Body of pancreas (tissue), 4 donors: Measurements from ENCODE around the gene UROS. TPM values are rescaled to one million over a fixed set of nuclear protein-coding genes. Genes with fewer than 3 reads are reported as not detected.

ENCODE experiments used
- ATAC-seq: fragments of 150-250 bp; one replicate; pipeline ENCODE4 v1.9.1; 2016
- DNase-seq, 4 donors: peaks; one replicate each; pipeline ENCODE4 v3.0.0-alpha.2; 2019
- H3K27ac ChIP-seq, 4 donors: fragments of 200-600 bp; sonication (generic); 1 replicate in 3 of 4; 2 replicates in 1 of 4; pipeline versions ENCODE4 v1.5.1 to v1.6.1; 2016 to 2019; ENCODE audit warnings: mild to moderate bottlenecking in 1 of 4, mixed read lengths in 1 of 4, moderate library complexity in 1 of 4
- H3K27me3 ChIP-seq, 2 donors: fragments of 200-600 bp; sonication (generic); one replicate each; pipeline ENCODE4 v1.6.0; 2016; ENCODE audit warnings: mild to moderate bottlenecking in 1 of 2
- H3K36me3 ChIP-seq, 2 donors: fragments of 200-600 bp; sonication (generic); replicated peaks in 1 of 2; 2 replicates each; pipeline ENCODE4 v1.5.1; 2016; ENCODE audit warnings: low read depth in 2 of 2; ENCODE audit not compliant: insufficient read depth in 1 of 2
- H3K4me1 ChIP-seq: fragments of 200-600 bp; sonication (generic); one replicate; pipeline ENCODE4 v1.6.0; 2016
- H3K4me3 ChIP-seq, 2 donors: fragments of 200-600 bp; sonication (generic); 1 replicate in 1 of 2; 2 replicates in 1 of 2; pipeline ENCODE4 v1.5.1; 2016 to 2019
- H3K9me3 ChIP-seq, 3 donors: fragments of 200-600 bp; sonication (generic); 1 replicate in 2 of 3; 2 replicates in 1 of 3; pipeline ENCODE4 v1.5.1; 2016
- CTCF ChIP-seq, 7 experiments: fragments of 450-650 bp in 4 of 7; fragments of 200-600 bp in 3 of 7; sonication (generic) in 3 of 7; IDR thresholded peaks; one replicate each; pipeline ENCODE4 v1.5.1; 2016 to 2019; ENCODE audit warnings: antibody characterized with exemption in 7 of 7
- POLR2A ChIP-seq, 3 donors: fragments of 450-650 bp; IDR thresholded peaks; one replicate each; pipeline ENCODE4 v1.6.1; 2016; ENCODE audit warnings: antibody characterized with exemption in 3 of 3, mild to moderate bottlenecking in 2 of 3
- WGBS, 2 donors: methylation state at CpG; one replicate each; pipeline ENCODE4 v1.1.5; 2017; 5-methylcytosine and 5-hydroxymethylcytosine counted together
- intact Hi-C: fragments of 100-400 bp; cut with DNase I; formaldehyde crosslinking; loops from one replicate; pipeline ENCODE4 v1.15.1; 2023
- total RNA-seq, 2 donors: library from RNA; depleted of rRNA; stranded (reverse); fragments of >200 nt; gene quantifications; one replicate each; pipeline ENCODE4 v1.1.0, GENCODE V29; 2016

The UROS gene
- 10 to 100 TPM; 15.8 to 31.4 TPM for total RNA-seq

- DNase-seq (peak; percentile 92 to 95 (median 94)), ATAC-seq (peak; percentile 97)
- Histone ChIP-seq H3K27ac (peak within 1 kb of the TSS; percentile 81 to 92 (median 88)), H3K36me3 (peaks cover 0 to 2% of the 10 kb centered on the region in 2 donors), H3K27me3 (no peaks in the 10 kb centered on the region), H3K4me3 (peak within 1 kb of the TSS; percentile 66 to 99), H3K4me1 (peaks cover 39% of the 10 kb centered on the region), H3K9me3 (no peaks in the 10 kb centered on the region)
- intact Hi-C loops: no loop called here
- 0% methylated on average over 25 to 70 of the region's 74 CpGs for WGBS, 2 donors
- TF ChIP-seq CTCF (IDR thresholded peaks at IDR 0.05): no peak
- peak in 2 of 3 donors; percentile 71 to 75 for TF ChIP-seq POLR2A (IDR thresholded peaks at IDR 0.05)
Measured at GRCh38 chr10:125822878-125823662, at the start of gene UROS, which contains the start of gene BCCIP. Gene UROS, minus strand, starts transcription at chr10:125823258. Its CDS starts 6,759 bp downstream, at chr10:125816499. Gene BCCIP, plus strand, starts transcription at chr10:125823546. Its CDS starts 12 bp downstream, at chr10:125823558.

GRCh38 chr10:125871338-125871737, 48.3 kb upstream of the UROS start:
- ATAC-seq (no peak), DNase-seq (no peak)
- no peaks in the 10 kb centered on the region for H3K27me3 ChIP-seq
- H3K4me3 ChIP-seq: no peak overlapping the region
- no peak overlapping the region for H3K27ac ChIP-seq
- H3K36me3 ChIP-seq: peaks cover 0 to 9% of the 10 kb centered on the region in 2 donors
- peaks cover 17% of the 10 kb centered on the region for H3K4me1 ChIP-seq
- H3K9me3 ChIP-seq: no peaks in the 10 kb centered on the region
- TF ChIP-seq POLR2A (IDR thresholded peaks at IDR 0.05) (no peak), CTCF (IDR thresholded peaks at IDR 0.05) (no peak)
- WGBS, 2 donors: 53 to 54% methylated on average over 4 of the region's 4 CpGs
- intact Hi-C loops: no loop called here

- 23 to 28% methylated on average over 7 of the region's 7 CpGs for WGBS, 2 donors
- ATAC-seq (peak; percentile 89), DNase-seq (peak; percentile 48 to 67 (median 60))
- Histone ChIP-seq H3K4me3 (no peak overlapping the region), H3K9me3 (no peaks in the 10 kb centered on the region), H3K36me3 (peaks cover 0 to 13% of the 10 kb centered on the region in 2 donors), H3K27ac (no peak overlapping the region), H3K27me3 (no peaks in the 10 kb centered on the region), H3K4me1 (peaks cover 17% of the 10 kb centered on the region)
- intact Hi-C loops: no loop called here
- TF ChIP-seq CTCF (IDR thresholded peaks at IDR 0.05): peak; percentile 67 to 96 (median 94)
- no peak for TF ChIP-seq POLR2A (IDR thresholded peaks at IDR 0.05)
Measured at GRCh38 chr10:125868372-125868975, 45.4 kb upstream of the UROS start.

GRCh38 chr10:125866421-125867029, 43.5 kb upstream of the UROS start:
- Histone ChIP-seq H3K4me3 (no peak overlapping the region), H3K36me3 (peaks cover 0 to 13% of the 10 kb centered on the region in 2 donors), H3K27ac (no peak overlapping the region), H3K27me3 (no peaks in the 10 kb centered on the region), H3K4me1 (peaks cover 9% of the 10 kb centered on the region), H3K9me3 (no peaks in the 10 kb centered on the region)
- TF ChIP-seq POLR2A (IDR thresholded peaks at IDR 0.05) (no peak), CTCF (IDR thresholded peaks at IDR 0.05) (no peak)
- ATAC-seq: no peak
- 95% methylated on average over 7 of the region's 7 CpGs for WGBS, 2 donors
- intact Hi-C loops: no loop called here
- DNase-seq: no peak
